ENCODE results near the gene SLC38A2. TPM values are rescaled to one million over a fixed set of nuclear protein-coding genes. Genes with fewer than 3 reads are reported as not detected.
"Not testable (repeated sequence)": the region's sequence is repeated elsewhere in the genome, so short reads cannot be mapped to it uniquely, and the experiment has no call there.

SLC38A2 gene
- polyA plus RNA-seq, 1 donor, result 91.6 TPM

GRCh38 chr12:46354802-46355199 lies 17.8 kb downstream of the SLC38A2 start:
- Histone ChIP-seq H3K27ac (ENCODE audit: low read length) (no peak overlapping the region), H3K4me1 (ENCODE audit: control insufficient read depth, insufficient read depth, low read length) (no peaks in the 10 kb centered on the region), H3K4me3 (ENCODE audit: low read length) (no peak overlapping the region), H3K9me3 (ENCODE audit: control insufficient read depth, low read depth, low read length) (no peaks in the 10 kb centered on the region), H3K36me3 (ENCODE audit: control insufficient read depth, insufficient read depth, low read length) (peaks cover 11% of the 10 kb centered on the region), H3K27me3 (ENCODE audit: control insufficient read depth, insufficient read depth, low read length) (no peaks in the 10 kb centered on the region)
- no peak for DNase-seq
- WGBS (ENCODE audit: insufficient coverage, low lambda C conversion rate), result no CpG with 5 or more reads among the region's 1 CpG

GRCh38 chr12:46354111-46354801 lies 18.3 kb downstream of the SLC38A2 start:
- H3K4me1 ChIP-seq (ENCODE audit: control insufficient read depth, insufficient read depth, low read length), result no peaks in the 10 kb centered on the region
- 80% methylated on average over 3 of the region's 5 CpGs for WGBS (ENCODE audit: insufficient coverage, low lambda C conversion rate)
- H3K27me3 ChIP-seq (ENCODE audit: control insufficient read depth, insufficient read depth, low read length), result no peaks in the 10 kb centered on the region
- H3K4me3 ChIP-seq (ENCODE audit: low read length), result no peak overlapping the region
- peaks cover 6% of the 10 kb centered on the region for H3K36me3 ChIP-seq (ENCODE audit: control insufficient read depth, insufficient read depth, low read length)
- DNase-seq, result no peak
- H3K9me3 ChIP-seq (ENCODE audit: control insufficient read depth, low read depth, low read length), result no peaks in the 10 kb centered on the region
- H3K27ac ChIP-seq (ENCODE audit: low read length), result no peak overlapping the region

GRCh38 chr12:46351886-46352650 lies 20.5 kb downstream of the SLC38A2 start:
- peak in 1 of 2 donors; percentile 17 for DNase-seq

GRCh38 chr12:46351138-46351537 lies 21.4 kb downstream of the SLC38A2 start:
- WGBS (ENCODE audit: insufficient coverage, low lambda C conversion rate), result 80% methylated on average over 1 of the region's 1 CpG
- Histone ChIP-seq H3K9me3 (ENCODE audit: control insufficient read depth, low read depth, low read length) (no peaks in the 10 kb centered on the region), H3K27ac (ENCODE audit: low read length) (no peak overlapping the region), H3K27me3 (ENCODE audit: control insufficient read depth, insufficient read depth, low read length) (no peaks in the 10 kb centered on the region), H3K4me3 (ENCODE audit: low read length) (no peak overlapping the region), H3K36me3 (ENCODE audit: control insufficient read depth, insufficient read depth, low read length) (no peaks in the 10 kb centered on the region), H3K4me1 (ENCODE audit: control insufficient read depth, insufficient read depth, low read length) (no peaks in the 10 kb centered on the region)
- no peak for DNase-seq

More at GRCh38 chr12:46351886-46352650, 20.5 kb downstream of the SLC38A2 start:
- no peaks in the 10 kb centered on the region for H3K36me3 ChIP-seq (ENCODE audit: control insufficient read depth, insufficient read depth, low read length)
- H3K4me1 ChIP-seq (ENCODE audit: control insufficient read depth, insufficient read depth, low read length), result no peaks in the 10 kb centered on the region
- no CpG with 5 or more reads among the region's 2 CpGs for WGBS (ENCODE audit: insufficient coverage, low lambda C conversion rate)
- H3K4me3 ChIP-seq (ENCODE audit: low read length), result no peak overlapping the region
- H3K27ac ChIP-seq (ENCODE audit: low read length), result no peak overlapping the region
- no peaks in the 10 kb centered on the region for H3K27me3 ChIP-seq (ENCODE audit: control insufficient read depth, insufficient read depth, low read length)
- no peaks in the 10 kb centered on the region for H3K9me3 ChIP-seq (ENCODE audit: control insufficient read depth, low read depth, low read length)

DNA sequence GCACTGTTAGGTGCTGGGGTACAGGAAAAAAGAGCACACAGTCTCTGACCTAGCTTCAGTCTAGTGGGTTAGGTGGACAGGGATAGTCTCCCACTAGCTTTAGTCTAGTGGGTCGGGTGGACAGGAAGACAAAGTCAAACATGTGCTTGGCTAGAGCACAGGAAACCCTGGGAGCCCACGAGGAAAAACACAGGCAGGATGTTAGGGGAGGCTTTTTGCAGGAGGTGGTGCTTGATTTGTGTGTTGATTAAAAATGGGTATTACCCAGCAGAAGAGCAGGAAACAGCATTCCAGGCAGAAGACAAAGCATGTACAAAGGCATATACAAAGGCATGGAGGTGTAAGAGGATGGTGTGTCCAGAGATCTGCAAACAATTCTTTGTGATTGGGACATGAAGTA lies 23.3 kb downstream of the SLC38A2 start:
- no peak overlapping the region for H3K27ac ChIP-seq (ENCODE audit: low read length)
- no peak for DNase-seq
- no peaks in the 10 kb centered on the region for H3K36me3 ChIP-seq (ENCODE audit: control insufficient read depth, insufficient read depth, low read length)
- H3K4me1 ChIP-seq (ENCODE audit: control insufficient read depth, insufficient read depth, low read length), result no peaks in the 10 kb centered on the region
- H3K9me3 ChIP-seq (ENCODE audit: control insufficient read depth, low read depth, low read length), result no peaks in the 10 kb centered on the region
- no CpG with 5 or more reads among the region's 2 CpGs for WGBS (ENCODE audit: insufficient coverage, low lambda C conversion rate)
- H3K4me3 ChIP-seq (ENCODE audit: low read length), result no peak overlapping the region
- H3K27me3 ChIP-seq (ENCODE audit: control insufficient read depth, insufficient read depth, low read length), result no peaks in the 10 kb centered on the region

- no peak overlapping the region for H3K27ac ChIP-seq (ENCODE audit: low read length)
- no CpG with 5 or more reads among the region's 3 CpGs for WGBS (ENCODE audit: insufficient coverage, low lambda C conversion rate)
- no peak for DNase-seq
- no peak overlapping the region for H3K4me3 ChIP-seq (ENCODE audit: low read length)
- no peaks in the 10 kb centered on the region for H3K27me3 ChIP-seq (ENCODE audit: control insufficient read depth, insufficient read depth, low read length)
- H3K9me3 ChIP-seq (ENCODE audit: control insufficient read depth, low read depth, low read length), result no peaks in the 10 kb centered on the region
- H3K36me3 ChIP-seq (ENCODE audit: control insufficient read depth, insufficient read depth, low read length), result no peaks in the 10 kb centered on the region
- H3K4me1 ChIP-seq (ENCODE audit: control insufficient read depth, insufficient read depth, low read length), result no peaks in the 10 kb centered on the region
Measured at GRCh38 chr12:46343118-46343852, 29.3 kb downstream of the SLC38A2 start.

DNA sequence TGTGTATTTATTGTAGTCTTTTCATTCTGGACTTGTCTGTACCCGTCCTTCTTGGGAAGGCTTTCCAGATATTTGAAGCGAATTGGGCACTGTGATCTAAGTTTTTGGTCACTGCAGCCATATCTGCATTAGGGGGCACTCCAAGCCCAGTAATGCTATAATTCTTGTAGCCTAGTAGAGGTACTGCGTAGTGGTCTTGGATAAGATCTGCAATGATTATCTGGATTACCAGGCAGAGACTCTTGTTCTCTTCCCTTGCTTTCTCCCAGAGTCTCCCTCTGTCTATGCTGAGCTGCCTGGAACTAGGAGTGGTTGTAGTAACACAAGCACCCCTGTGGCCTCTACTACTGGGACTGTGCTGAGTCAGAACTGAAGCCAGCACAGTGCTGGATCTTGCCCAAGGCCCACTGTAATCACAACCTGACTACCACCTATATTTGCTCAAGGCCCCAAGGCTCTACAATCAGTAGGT lies 30.0 kb downstream of the SLC38A2 start:
- DNase-seq, result no peak
- Histone ChIP-seq H3K9me3 (ENCODE audit: control insufficient read depth, low read depth, low read length) (no peaks in the 10 kb centered on the region), H3K27ac (ENCODE audit: low read length) (no peak overlapping the region), H3K27me3 (ENCODE audit: control insufficient read depth, insufficient read depth, low read length) (no peaks in the 10 kb centered on the region), H3K36me3 (ENCODE audit: control insufficient read depth, insufficient read depth, low read length) (no peaks in the 10 kb centered on the region), H3K4me1 (ENCODE audit: control insufficient read depth, insufficient read depth, low read length) (no peaks in the 10 kb centered on the region), H3K4me3 (ENCODE audit: low read length) (no peak overlapping the region)
- no CpG with 5 or more reads among the region's 3 CpGs for WGBS (ENCODE audit: insufficient coverage, low lambda C conversion rate)

DNA sequence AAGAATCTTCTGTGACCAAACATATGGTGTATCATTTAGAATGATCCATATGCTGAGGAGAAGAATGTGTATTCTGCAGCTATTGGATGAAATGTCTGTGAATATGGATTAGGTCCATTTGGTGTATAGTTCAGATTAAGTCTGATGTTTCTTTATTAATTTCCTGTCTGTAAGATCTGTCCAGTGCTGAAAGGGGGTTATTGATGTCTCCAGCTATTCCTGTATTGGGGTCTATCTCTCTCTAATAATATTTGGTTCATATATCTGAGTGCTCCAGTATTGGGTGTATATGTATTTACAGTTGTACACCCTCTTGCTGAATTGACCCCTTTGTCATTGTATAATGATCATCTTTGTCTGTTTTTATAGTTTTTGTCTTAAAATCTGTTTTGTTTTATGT lies 33.5 kb downstream of the SLC38A2 start:
- H3K27me3 ChIP-seq (ENCODE audit: control insufficient read depth, insufficient read depth, low read length), result no peaks in the 10 kb centered on the region
- no peak overlapping the region for H3K4me3 ChIP-seq (ENCODE audit: low read length)
- no peak overlapping the region for H3K27ac ChIP-seq (ENCODE audit: low read length)
- no peaks in the 10 kb centered on the region for H3K36me3 ChIP-seq (ENCODE audit: control insufficient read depth, insufficient read depth, low read length)
- no peak for DNase-seq
- no peaks in the 10 kb centered on the region for H3K9me3 ChIP-seq (ENCODE audit: control insufficient read depth, low read depth, low read length)
- no peaks in the 10 kb centered on the region for H3K4me1 ChIP-seq (ENCODE audit: control insufficient read depth, insufficient read depth, low read length)

GRCh38 chr12:46332260-46332659 lies 40.3 kb downstream of the SLC38A2 start:
- DNase-seq, result no peak
- H3K36me3 ChIP-seq (ENCODE audit: control insufficient read depth, insufficient read depth, low read length), result no peaks in the 10 kb centered on the region
- WGBS (ENCODE audit: insufficient coverage, low lambda C conversion rate), result no CpG with 5 or more reads among the region's 3 CpGs
- H3K27me3 ChIP-seq (ENCODE audit: control insufficient read depth, insufficient read depth, low read length), result no peaks in the 10 kb centered on the region
- no peaks in the 10 kb centered on the region for H3K9me3 ChIP-seq (ENCODE audit: control insufficient read depth, low read depth, low read length)
- H3K4me3 ChIP-seq (ENCODE audit: low read length), result no peak overlapping the region
- H3K4me1 ChIP-seq (ENCODE audit: control insufficient read depth, insufficient read depth, low read length), result no peaks in the 10 kb centered on the region
- H3K27ac ChIP-seq (ENCODE audit: low read length), result no peak overlapping the region

GRCh38 chr12:46325075-46325474 lies 47.5 kb downstream of the SLC38A2 start:
- H3K9me3 ChIP-seq (ENCODE audit: control insufficient read depth, low read depth, low read length); DNase-seq; H3K4me3 ChIP-seq (ENCODE audit: low read length); H3K27ac ChIP-seq (ENCODE audit: low read length); H3K36me3 ChIP-seq (ENCODE audit: control insufficient read depth, insufficient read depth, low read length); H3K27me3 ChIP-seq (ENCODE audit: control insufficient read depth, insufficient read depth, low read length); H3K4me1 ChIP-seq (ENCODE audit: control insufficient read depth, insufficient read depth, low read length): not testable (repeated sequence)
- WGBS (ENCODE audit: insufficient coverage, low lambda C conversion rate), result no CpG with 5 or more reads among the region's 5 CpGs

Measured in large intestine (tissue), 3 donors.